ENCODE data around the gene NCKAP5L. TPM values are rescaled to one million over a fixed set of nuclear protein-coding genes. Genes with fewer than 3 reads are reported as not detected.

Gene NCKAP5L
- total RNA-seq, 1 donor from 2014 or later = 19.3 TPM

DNA sequence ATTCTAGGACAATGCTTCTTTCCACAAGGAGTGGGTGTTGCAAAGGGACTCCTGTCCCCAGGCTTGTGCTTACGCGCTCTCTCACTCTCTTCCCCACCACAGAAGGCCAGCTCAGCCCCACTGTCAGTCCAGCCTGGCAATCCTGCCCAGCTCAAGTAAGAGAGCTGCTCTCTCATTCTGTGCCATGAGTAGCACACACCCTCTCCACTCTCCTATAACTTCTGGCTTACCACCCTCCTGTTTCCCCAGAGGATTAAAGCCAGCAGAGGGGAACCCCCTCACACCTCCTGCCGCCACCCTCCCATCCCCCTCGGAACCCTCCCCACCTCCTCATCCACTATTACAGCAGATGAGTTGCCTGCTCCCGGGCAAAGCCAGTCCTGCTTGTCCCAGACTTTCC is 17.1 kb downstream of the NCKAP5L start:
- H3K4me1 ChIP-seq (ENCODE audit: control insufficient read depth in 3 of 3, insufficient read depth in 3 of 3, low read length in 3 of 3) = peaks cover 26 to 34% (median 34%) of the 10 kb centered on the region in 3 donors
- no peak overlapping the region for H3K27ac ChIP-seq (ENCODE audit: low read depth, low read length)

DNA sequence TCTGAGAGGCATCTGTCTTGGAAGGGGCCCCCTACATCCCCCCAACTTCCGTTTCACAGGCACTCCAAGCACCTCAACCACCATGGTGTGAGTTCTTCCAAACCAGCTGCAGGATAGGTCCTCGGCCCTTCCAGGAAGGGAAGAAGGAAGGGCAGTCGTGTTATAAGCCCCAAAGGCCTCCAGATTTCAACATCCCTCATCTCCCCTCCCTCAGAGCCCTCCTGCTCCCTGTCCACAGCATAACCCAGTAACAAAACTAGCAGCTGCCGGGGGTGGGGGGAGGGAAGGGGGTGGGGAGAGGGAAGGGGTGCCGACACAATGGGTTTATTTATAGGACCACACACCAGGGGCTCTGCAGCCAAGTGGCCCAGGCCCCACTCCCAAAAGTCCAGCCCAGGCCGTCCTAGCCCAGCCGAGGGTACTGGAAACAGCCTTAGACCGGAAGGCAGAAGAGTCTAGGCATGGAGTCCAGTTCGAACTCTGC is 18.3 kb downstream of the NCKAP5L start:
- H3K9me3 ChIP-seq (ENCODE audit: control insufficient read depth in 3 of 3, low read length in 3 of 3) = no peaks in the 10 kb centered on the region
- peak overlapping the region in 2 of 3 donors; percentile 10 to 49 for H3K4me3 ChIP-seq (ENCODE audit: low read length in 3 of 3)
- H3K27me3 ChIP-seq (ENCODE audit: control insufficient read depth in 3 of 3, insufficient read depth in 3 of 3, low read length in 3 of 3) = no peaks in the 10 kb centered on the region
- peaks cover 7 to 12% (median 12%) of the 10 kb centered on the region in 3 donors for H3K36me3 ChIP-seq (ENCODE audit: control insufficient read depth in 3 of 3, insufficient read depth in 3 of 3, low read length in 3 of 3)
- H3K9ac ChIP-seq (ENCODE audit: low read depth in 1 of 3, low read length in 3 of 3) = peak overlapping the region; percentile 56 to 66 (median 57)
- peaks cover 26 to 34% (median 32%) of the 10 kb centered on the region in 3 donors for H3K4me1 ChIP-seq (ENCODE audit: control insufficient read depth in 3 of 3, insufficient read depth in 3 of 3, low read length in 3 of 3)
- H3K27ac ChIP-seq (ENCODE audit: low read depth, low read length) = peak overlapping the region; percentile 83

More for the DNA sequence above, 17.1 kb downstream of the NCKAP5L start:
- Histone ChIP-seq H3K36me3 (ENCODE audit: control insufficient read depth in 3 of 3, insufficient read depth in 3 of 3, low read length in 3 of 3) (peaks cover 0 to 5% (median 0%) of the 10 kb centered on the region in 3 donors), H3K9ac (ENCODE audit: low read depth in 1 of 3, low read length in 3 of 3) (no peak overlapping the region), H3K9me3 (ENCODE audit: control insufficient read depth in 3 of 3, low read length in 3 of 3) (no peaks in the 10 kb centered on the region), H3K27me3 (ENCODE audit: control insufficient read depth in 3 of 3, insufficient read depth in 3 of 3, low read length in 3 of 3) (no peaks in the 10 kb centered on the region), H3K4me3 (ENCODE audit: low read length in 3 of 3) (no peak overlapping the region)

DNA sequence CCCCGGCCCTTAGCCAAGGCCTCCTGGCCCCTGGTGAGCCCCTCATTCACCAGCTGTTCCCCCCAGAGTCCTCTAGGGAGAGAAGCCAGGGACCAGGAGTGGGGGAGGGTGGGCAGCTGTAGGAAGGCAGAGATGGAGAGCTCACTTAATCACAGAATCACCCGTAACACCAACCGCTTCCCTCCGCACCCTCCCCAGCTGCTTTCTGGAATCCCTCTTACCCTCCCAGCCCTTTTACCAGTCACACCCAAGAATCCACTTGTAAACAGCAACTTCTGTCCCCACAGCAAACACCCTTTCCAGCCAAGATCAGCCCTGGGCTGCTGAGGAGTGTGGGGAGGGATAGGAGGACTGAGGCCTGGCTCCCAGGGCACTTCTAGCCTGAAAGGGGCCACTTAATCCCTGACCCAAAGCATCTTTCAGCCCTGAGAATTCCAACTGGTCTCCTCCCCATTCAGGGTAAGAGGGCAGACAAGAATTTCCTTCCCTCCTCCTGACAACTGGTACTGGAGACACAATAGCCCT is 18.8 kb downstream of the NCKAP5L start:
- Histone ChIP-seq H3K9me3 (ENCODE audit: control insufficient read depth in 3 of 3, low read length in 3 of 3) (no peaks in the 10 kb centered on the region), H3K27ac (ENCODE audit: low read depth, low read length) (peak overlapping the region; percentile 83), H3K9ac (ENCODE audit: low read depth in 1 of 3, low read length in 3 of 3) (peak overlapping the region; percentile 56 to 66 (median 57)), H3K36me3 (ENCODE audit: control insufficient read depth in 3 of 3, insufficient read depth in 3 of 3, low read length in 3 of 3) (peaks cover 12 to 17% (median 15%) of the 10 kb centered on the region in 3 donors), H3K27me3 (ENCODE audit: control insufficient read depth in 3 of 3, insufficient read depth in 3 of 3, low read length in 3 of 3) (no peaks in the 10 kb centered on the region), H3K4me3 (ENCODE audit: low read length in 3 of 3) (peak overlapping the region in 2 of 3 donors; percentile 14 to 49), H3K4me1 (ENCODE audit: control insufficient read depth in 3 of 3, insufficient read depth in 3 of 3, low read length in 3 of 3) (peaks cover 26 to 34% (median 32%) of the 10 kb centered on the region in 3 donors)

DNA sequence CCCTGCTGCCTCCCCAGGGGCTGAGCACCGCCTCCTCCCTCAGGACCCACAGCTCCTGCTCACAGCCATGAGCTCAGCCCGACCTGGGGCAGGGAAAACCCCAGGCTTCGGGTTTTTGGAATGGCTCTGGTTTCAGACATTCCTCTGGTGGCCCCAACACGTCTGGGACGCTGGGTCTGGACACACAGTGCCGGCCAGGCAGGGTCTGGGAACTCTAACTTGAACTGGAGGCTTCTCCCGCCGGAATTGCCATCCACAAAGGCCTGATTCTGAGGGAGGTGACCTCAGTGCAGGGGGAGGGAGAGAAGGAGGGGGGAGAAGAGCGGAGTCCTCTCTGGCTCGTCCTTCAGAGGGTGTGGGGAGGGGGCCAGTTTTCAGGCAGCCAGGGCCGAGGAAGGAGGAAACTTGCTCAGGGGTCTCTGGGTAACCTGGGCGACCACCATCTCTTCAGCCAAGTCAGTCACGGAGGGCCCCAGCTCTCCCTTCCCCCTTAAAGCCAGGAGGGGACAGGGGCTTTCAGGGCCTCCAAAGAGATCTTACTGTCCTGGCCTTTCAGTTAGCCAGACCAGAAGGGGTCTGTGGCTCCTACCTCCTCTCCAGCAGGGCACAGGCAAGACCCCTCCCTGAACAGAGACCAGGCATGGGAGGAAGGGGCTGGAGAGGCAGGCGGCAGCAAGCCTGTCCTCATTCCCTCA is 19.4 kb downstream of the NCKAP5L start:
- peak overlapping the region; percentile 56 to 66 (median 57) for H3K9ac ChIP-seq (ENCODE audit: low read depth in 1 of 3, low read length in 3 of 3)
- peak overlapping the region in 2 of 3 donors; percentile 14 to 45 for H3K4me3 ChIP-seq (ENCODE audit: low read length in 3 of 3)
- H3K27ac ChIP-seq (ENCODE audit: low read depth, low read length) = peak overlapping the region; percentile 83
- H3K36me3 ChIP-seq (ENCODE audit: control insufficient read depth in 3 of 3, insufficient read depth in 3 of 3, low read length in 3 of 3) = peaks cover 17 to 19% (median 18%) of the 10 kb centered on the region in 3 donors
- H3K9me3 ChIP-seq (ENCODE audit: control insufficient read depth in 3 of 3, low read length in 3 of 3) = no peaks in the 10 kb centered on the region
- no peaks in the 10 kb centered on the region for H3K27me3 ChIP-seq (ENCODE audit: control insufficient read depth in 3 of 3, insufficient read depth in 3 of 3, low read length in 3 of 3)
- peaks cover 26 to 34% (median 32%) of the 10 kb centered on the region in 3 donors for H3K4me1 ChIP-seq (ENCODE audit: control insufficient read depth in 3 of 3, insufficient read depth in 3 of 3, low read length in 3 of 3)

DNA sequence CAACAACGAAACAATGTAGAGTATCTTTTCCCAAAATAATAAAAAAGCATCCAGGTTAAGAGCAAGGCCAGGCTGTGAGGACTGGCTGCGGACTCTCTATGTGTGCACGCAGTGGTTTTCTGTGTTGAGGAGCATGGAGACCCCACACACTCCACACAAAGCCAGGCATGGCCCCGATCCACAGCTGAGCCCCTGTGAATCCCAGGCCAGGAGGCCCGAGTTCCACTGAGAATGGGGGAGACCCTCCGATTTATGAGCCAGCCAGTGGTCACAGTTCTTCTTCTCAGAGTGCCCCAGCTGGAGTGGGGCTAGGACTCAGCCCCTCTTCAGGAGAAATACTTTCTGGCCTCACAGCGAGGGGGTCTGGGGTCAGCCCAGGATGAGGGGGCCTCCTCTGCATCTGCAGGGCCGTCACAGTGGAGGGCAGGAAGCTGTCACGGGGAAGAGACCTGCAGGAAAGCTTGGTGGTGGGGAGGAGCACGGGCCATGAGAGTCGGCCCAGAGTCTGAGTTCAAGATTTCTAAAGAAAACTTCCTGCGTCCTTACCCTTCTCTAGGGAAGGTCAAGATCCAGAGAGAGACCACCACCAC is 20.1 kb downstream of the NCKAP5L start:
- H3K27me3 ChIP-seq (ENCODE audit: control insufficient read depth in 3 of 3, insufficient read depth in 3 of 3, low read length in 3 of 3) = no peaks in the 10 kb centered on the region
- H3K4me3 ChIP-seq (ENCODE audit: low read length in 3 of 3) = no peak overlapping the region
- no peaks in the 10 kb centered on the region for H3K9me3 ChIP-seq (ENCODE audit: control insufficient read depth in 3 of 3, low read length in 3 of 3)
- peak overlapping the region; percentile 83 for H3K27ac ChIP-seq (ENCODE audit: low read depth, low read length)
- peaks cover 21 to 27% (median 24%) of the 10 kb centered on the region in 3 donors for H3K36me3 ChIP-seq (ENCODE audit: control insufficient read depth in 3 of 3, insufficient read depth in 3 of 3, low read length in 3 of 3)
- peaks cover 26 to 34% (median 32%) of the 10 kb centered on the region in 3 donors for H3K4me1 ChIP-seq (ENCODE audit: control insufficient read depth in 3 of 3, insufficient read depth in 3 of 3, low read length in 3 of 3)
- H3K9ac ChIP-seq (ENCODE audit: low read depth in 1 of 3, low read length in 3 of 3) = peak overlapping the region in 2 of 3 donors; percentile 1 to 54

DNA sequence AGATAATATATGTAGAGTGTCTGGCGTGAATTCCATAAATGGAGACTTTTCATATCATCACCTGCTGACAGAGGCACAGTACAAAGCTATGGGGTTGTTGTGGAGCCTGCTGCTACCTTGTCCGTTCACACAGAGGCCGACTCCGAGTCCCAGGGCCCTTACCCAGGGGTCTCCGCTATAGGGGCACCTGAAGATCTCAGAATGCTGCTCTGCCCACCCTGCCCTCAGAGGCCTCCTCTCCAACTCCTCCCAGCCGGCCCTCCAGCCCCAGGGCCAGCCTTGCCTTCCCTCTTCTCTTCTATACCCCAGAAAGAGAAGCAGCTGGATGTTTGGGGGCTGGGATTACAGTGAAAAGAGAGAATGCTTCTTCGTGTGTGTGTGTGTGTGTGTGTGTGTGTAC is 21.3 kb downstream of the NCKAP5L start:
- Histone ChIP-seq H3K27me3 (ENCODE audit: control insufficient read depth in 3 of 3, insufficient read depth in 3 of 3, low read length in 3 of 3) (no peaks in the 10 kb centered on the region), H3K9ac (ENCODE audit: low read depth in 1 of 3, low read length in 3 of 3) (peak overlapping the region in 1 of 3 donors; percentile 33), H3K9me3 (ENCODE audit: control insufficient read depth in 3 of 3, low read length in 3 of 3) (no peaks in the 10 kb centered on the region), H3K36me3 (ENCODE audit: control insufficient read depth in 3 of 3, insufficient read depth in 3 of 3, low read length in 3 of 3) (peaks cover 26 to 34% (median 33%) of the 10 kb centered on the region in 3 donors), H3K4me1 (ENCODE audit: control insufficient read depth in 3 of 3, insufficient read depth in 3 of 3, low read length in 3 of 3) (peaks cover 26 to 34% (median 33%) of the 10 kb centered on the region in 3 donors), H3K27ac (ENCODE audit: low read depth, low read length) (no peak overlapping the region), H3K4me3 (ENCODE audit: low read length in 3 of 3) (no peak overlapping the region)

DNA sequence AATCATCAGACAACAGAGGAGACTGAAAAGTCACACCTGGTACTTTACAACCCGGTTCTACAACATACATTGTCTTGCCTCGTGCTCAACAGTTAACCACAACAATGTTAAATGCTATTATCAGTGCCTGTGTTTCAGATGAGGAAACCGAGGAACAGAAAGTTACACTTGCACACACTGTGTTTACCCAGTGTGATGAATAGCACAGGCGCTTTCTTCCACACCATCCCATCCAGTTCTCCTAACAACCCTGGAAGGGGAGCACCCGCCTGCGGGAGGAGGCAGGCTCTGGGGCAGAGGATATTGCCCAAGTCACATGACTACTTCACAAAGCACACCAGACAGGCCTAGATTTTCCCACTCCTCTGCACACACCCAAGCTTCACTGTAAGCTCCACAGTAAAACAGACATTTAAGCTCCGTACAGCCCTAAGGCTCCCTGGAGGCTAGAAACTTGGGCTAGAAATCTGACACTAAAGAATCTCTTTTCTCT is 21.8 kb downstream of the NCKAP5L start:
- Histone ChIP-seq H3K36me3 (ENCODE audit: control insufficient read depth in 3 of 3, insufficient read depth in 3 of 3, low read length in 3 of 3) (peaks cover 31 to 34% (median 34%) of the 10 kb centered on the region in 3 donors), H3K9me3 (ENCODE audit: control insufficient read depth in 3 of 3, low read length in 3 of 3) (no peaks in the 10 kb centered on the region), H3K4me3 (ENCODE audit: low read length in 3 of 3) (no peak overlapping the region), H3K9ac (ENCODE audit: low read depth in 1 of 3, low read length in 3 of 3) (no peak overlapping the region), H3K27me3 (ENCODE audit: control insufficient read depth in 3 of 3, insufficient read depth in 3 of 3, low read length in 3 of 3) (no peaks in the 10 kb centered on the region), H3K27ac (ENCODE audit: low read depth, low read length) (no peak overlapping the region), H3K4me1 (ENCODE audit: control insufficient read depth in 3 of 3, insufficient read depth in 3 of 3, low read length in 3 of 3) (peaks cover 30 to 39% (median 38%) of the 10 kb centered on the region in 3 donors)

DNA sequence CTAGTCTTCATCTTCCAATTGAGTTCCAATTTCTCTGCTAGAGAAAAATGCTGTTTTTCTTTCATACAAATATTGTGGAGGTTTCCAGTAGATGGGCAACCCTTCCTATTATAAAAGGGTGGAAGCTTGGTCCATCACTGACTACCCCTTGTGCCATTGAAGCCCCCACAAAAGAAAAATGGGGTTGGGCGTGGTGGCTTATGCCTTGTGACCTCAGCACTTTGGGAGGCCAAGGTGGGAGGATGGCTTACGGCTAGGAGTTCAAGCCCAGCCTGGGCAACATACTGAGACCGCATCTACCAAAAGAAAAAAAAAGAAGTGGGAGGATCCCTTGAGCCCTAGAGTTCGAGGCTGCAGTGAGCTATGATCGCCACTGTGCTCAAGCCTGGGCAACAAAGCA is 22.8 kb downstream of the NCKAP5L start:
- H3K4me1 ChIP-seq (ENCODE audit: control insufficient read depth in 3 of 3, insufficient read depth in 3 of 3, low read length in 3 of 3) = peaks cover 35 to 46% (median 44%) of the 10 kb centered on the region in 3 donors
- no peaks in the 10 kb centered on the region for H3K9me3 ChIP-seq (ENCODE audit: control insufficient read depth in 3 of 3, low read length in 3 of 3)
- H3K27ac ChIP-seq (ENCODE audit: low read depth, low read length) = no peak overlapping the region
- H3K9ac ChIP-seq (ENCODE audit: low read depth in 1 of 3, low read length in 3 of 3) = no peak overlapping the region
- H3K36me3 ChIP-seq (ENCODE audit: control insufficient read depth in 3 of 3, insufficient read depth in 3 of 3, low read length in 3 of 3) = peaks cover 34 to 37% (median 34%) of the 10 kb centered on the region in 3 donors
- H3K4me3 ChIP-seq (ENCODE audit: low read length in 3 of 3) = no peak overlapping the region
- H3K27me3 ChIP-seq (ENCODE audit: control insufficient read depth in 3 of 3, insufficient read depth in 3 of 3, low read length in 3 of 3) = no peaks in the 10 kb centered on the region

DNA sequence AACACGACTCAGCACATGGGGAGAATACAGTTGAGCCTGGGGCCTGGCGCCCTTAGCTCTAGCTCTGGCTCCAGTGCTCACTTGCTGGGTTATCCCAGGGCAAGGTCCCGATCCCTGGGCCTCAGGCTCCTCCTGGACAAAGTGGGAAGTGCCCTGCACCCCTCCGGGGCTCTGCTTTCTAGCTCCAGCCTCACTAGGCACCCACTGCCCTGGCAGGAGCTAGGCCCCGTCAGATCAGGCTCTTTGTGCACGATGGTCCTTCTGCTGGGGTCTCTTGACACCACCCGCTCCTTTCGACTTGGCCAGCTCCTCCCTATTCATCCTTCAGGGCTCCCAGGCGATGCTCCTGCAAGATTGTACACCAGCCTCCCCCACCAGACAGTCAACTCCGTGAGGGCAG is 23.4 kb downstream of the NCKAP5L start:
- peaks cover 36 to 46% (median 43%) of the 10 kb centered on the region in 3 donors for H3K4me1 ChIP-seq (ENCODE audit: control insufficient read depth in 3 of 3, insufficient read depth in 3 of 3, low read length in 3 of 3)
- peaks cover 34 to 40% (median 34%) of the 10 kb centered on the region in 3 donors for H3K36me3 ChIP-seq (ENCODE audit: control insufficient read depth in 3 of 3, insufficient read depth in 3 of 3, low read length in 3 of 3)
- H3K9ac ChIP-seq (ENCODE audit: low read depth in 1 of 3, low read length in 3 of 3) = no peak overlapping the region
- no peak overlapping the region for H3K27ac ChIP-seq (ENCODE audit: low read depth, low read length)
- no peaks in the 10 kb centered on the region for H3K9me3 ChIP-seq (ENCODE audit: control insufficient read depth in 3 of 3, low read length in 3 of 3)
- no peaks in the 10 kb centered on the region for H3K27me3 ChIP-seq (ENCODE audit: control insufficient read depth in 3 of 3, insufficient read depth in 3 of 3, low read length in 3 of 3)
- H3K4me3 ChIP-seq (ENCODE audit: low read length in 3 of 3) = no peak overlapping the region

Measured in skeletal muscle tissue (tissue), 4 donors.